IPS-18a (cell line): ENCODE measurements around the gene DLX3.
"Not testable (repeated sequence)": the region's sequence is repeated elsewhere in the genome, so short reads cannot be mapped to it uniquely, and the experiment has no call there.

Experiments used
- H3K27ac ChIP-seq: one replicate; pipeline ENCODE4 v1.5.1; 2013; ENCODE audit warnings: low read length
- H3K27me3 ChIP-seq: one replicate; pipeline ENCODE4 v1.6.1; 2013; ENCODE audit warnings: mild to moderate bottlenecking, low read length; ENCODE audit not compliant: control insufficient read depth, insufficient read depth
- H3K36me3 ChIP-seq: one replicate; pipeline ENCODE4 v1.6.1; 2013; ENCODE audit warnings: low read depth, low read length; ENCODE audit not compliant: control insufficient read depth
- H3K4me1 ChIP-seq: one replicate; pipeline ENCODE4 v1.6.1; 2013; ENCODE audit warnings: low read depth, low read length; ENCODE audit not compliant: control insufficient read depth
- H3K4me3 ChIP-seq: one replicate; pipeline ENCODE4 v1.5.1; 2013; ENCODE audit warnings: low read length
- H3K9ac ChIP-seq: one replicate; pipeline ENCODE4 v1.6.1; 2013; ENCODE audit warnings: mild to moderate bottlenecking, low read length, moderate library complexity
- H3K9me3 ChIP-seq: one replicate; pipeline ENCODE4 v1.6.1; 2013; ENCODE audit warnings: low read depth, low read length; ENCODE audit not compliant: control insufficient read depth

Gene DLX3

GRCh38 chr17:49995055-49995738 is at the start of gene DLX3:
Gene DLX3 (minus strand): TSS chr17:49995224. CDS start chr17:49994998, 226 bp downstream.
- Histone ChIP-seq H3K4me3 (peak within 1 kb of the TSS; percentile 50), H3K36me3 (no peaks in the 10 kb centered on the region), H3K4me1 (no peaks in the 10 kb centered on the region), H3K9ac (no peak within 1 kb of the TSS), H3K9me3 (no peaks in the 10 kb centered on the region), H3K27me3 (peaks cover 91% of the 10 kb centered on the region), H3K27ac (no peak within 1 kb of the TSS)

GRCh38 chr17:50044483-50044882 is 49.5 kb upstream of the DLX3 start:
- no peak overlapping the region for H3K9ac ChIP-seq
- no peaks in the 10 kb centered on the region for H3K36me3 ChIP-seq

GRCh38 chr17:50043290-50044148 is 48.5 kb upstream of the DLX3 start:
- Histone ChIP-seq H3K4me3 (no peak overlapping the region), H3K9me3 (no peaks in the 10 kb centered on the region), H3K27me3 (peaks cover 3% of the 10 kb centered on the region), H3K9ac (no peak overlapping the region), H3K36me3 (no peaks in the 10 kb centered on the region), H3K27ac (no peak overlapping the region), H3K4me1 (peaks cover 5% of the 10 kb centered on the region)

More at GRCh38 chr17:50044483-50044882, 49.5 kb upstream of the DLX3 start:
- H3K9me3 ChIP-seq, result no peaks in the 10 kb centered on the region
- H3K4me3 ChIP-seq, result no peak overlapping the region
- H3K27me3 ChIP-seq, result peaks cover 2% of the 10 kb centered on the region
- H3K4me1 ChIP-seq, result peaks cover 5% of the 10 kb centered on the region
- H3K27ac ChIP-seq, result no peak overlapping the region

- no peaks in the 10 kb centered on the region for H3K36me3 ChIP-seq
- H3K27ac ChIP-seq, result no peak overlapping the region
- no peaks in the 10 kb centered on the region for H3K4me1 ChIP-seq
- no peak overlapping the region for H3K9ac ChIP-seq
- H3K9me3 ChIP-seq, result no peaks in the 10 kb centered on the region
- H3K27me3 ChIP-seq, result peaks cover 3% of the 10 kb centered on the region
- no peak overlapping the region for H3K4me3 ChIP-seq
Observed at GRCh38 chr17:50042211-50042610, 47.2 kb upstream of the DLX3 start.

GRCh38 chr17:50040496-50040895 is 45.5 kb upstream of the DLX3 start:
- not testable (repeated sequence) for H3K27me3 ChIP-seq, H3K4me3 ChIP-seq, H3K36me3 ChIP-seq, H3K27ac ChIP-seq, H3K9me3 ChIP-seq, H3K9ac ChIP-seq, H3K4me1 ChIP-seq

- no peak overlapping the region for H3K27ac ChIP-seq
- H3K9me3 ChIP-seq, result no peaks in the 10 kb centered on the region
- H3K4me1 ChIP-seq, result no peaks in the 10 kb centered on the region
- no peak overlapping the region for H3K9ac ChIP-seq
- no peak overlapping the region for H3K4me3 ChIP-seq
- H3K27me3 ChIP-seq, result peaks cover 3% of the 10 kb centered on the region
- no peaks in the 10 kb centered on the region for H3K36me3 ChIP-seq
Observed at GRCh38 chr17:50039058-50039457, 44.0 kb upstream of the DLX3 start.

- no peak overlapping the region for H3K9ac ChIP-seq
- peaks cover 3% of the 10 kb centered on the region for H3K27me3 ChIP-seq
- no peaks in the 10 kb centered on the region for H3K4me1 ChIP-seq
- no peak overlapping the region for H3K27ac ChIP-seq
- no peaks in the 10 kb centered on the region for H3K36me3 ChIP-seq
- H3K9me3 ChIP-seq, result no peaks in the 10 kb centered on the region
- no peak overlapping the region for H3K4me3 ChIP-seq
Observed at GRCh38 chr17:50037321-50038107, 42.5 kb upstream of the DLX3 start.

GRCh38 chr17:50036455-50037261 is 41.6 kb upstream of the DLX3 start:
- no peak overlapping the region for H3K27ac ChIP-seq

GRCh38 chr17:50035945-50036344 is 40.9 kb upstream of the DLX3 start:
- peaks cover 3% of the 10 kb centered on the region for H3K27me3 ChIP-seq
- no peak overlapping the region for H3K4me3 ChIP-seq
- H3K9me3 ChIP-seq, result no peaks in the 10 kb centered on the region
- no peak overlapping the region for H3K27ac ChIP-seq
- H3K36me3 ChIP-seq, result no peaks in the 10 kb centered on the region
- H3K4me1 ChIP-seq, result no peaks in the 10 kb centered on the region
- H3K9ac ChIP-seq, result no peak overlapping the region

More at GRCh38 chr17:50036455-50037261, 41.6 kb upstream of the DLX3 start:
- H3K9ac ChIP-seq, result no peak overlapping the region
- no peak overlapping the region for H3K4me3 ChIP-seq
- peaks cover 3% of the 10 kb centered on the region for H3K27me3 ChIP-seq
- no peaks in the 10 kb centered on the region for H3K9me3 ChIP-seq
- H3K36me3 ChIP-seq, result no peaks in the 10 kb centered on the region
- H3K4me1 ChIP-seq, result no peaks in the 10 kb centered on the region

- no peak overlapping the region for H3K4me3 ChIP-seq
- no peak overlapping the region for H3K27ac ChIP-seq
- H3K36me3 ChIP-seq, result no peaks in the 10 kb centered on the region
- H3K27me3 ChIP-seq, result peaks cover 3% of the 10 kb centered on the region
- no peaks in the 10 kb centered on the region for H3K4me1 ChIP-seq
- no peaks in the 10 kb centered on the region for H3K9me3 ChIP-seq
- no peak overlapping the region for H3K9ac ChIP-seq
Observed at GRCh38 chr17:50035421-50035879, 40.4 kb upstream of the DLX3 start.
